Sigmoid colon (tissue), 4 donors: ENCODE results near the gene TRPT1.

ENCODE experiments used
- EP300 ChIP-seq, 4 donors: sonication (generic); formaldehyde crosslinking; IDR thresholded peaks; one replicate each; pipeline ENCODE4 v1.6.1; 2017; ENCODE audit warnings: antibody characterized with exemption in 4 of 4
- POLR2A ChIP-seq, 2 donors: fragments of 450-650 bp; IDR thresholded peaks; one replicate each; pipeline ENCODE4 v1.6.1; 2016; ENCODE audit warnings: antibody characterized with exemption in 2 of 2, mild to moderate bottlenecking in 2 of 2, moderate library complexity in 2 of 2
- POLR2AphosphoS5 ChIP-seq, 4 donors: sonication (generic); formaldehyde crosslinking; IDR thresholded peaks; one replicate each; pipeline ENCODE4 v1.6.1; 2017; ENCODE audit warnings: antibody characterized with exemption in 4 of 4
- TF ChIP-seq, protein P1 (sequence below), 4 experiments: fragments of 450-650 bp in 3 of 4; fragments of 200-600 bp in 1 of 4; IDR thresholded peaks; one replicate each; pipeline ENCODE4 v1.5.1; 2016 to 2019; ENCODE audit warnings: antibody characterized with exemption in 4 of 4, mild to moderate bottlenecking in 3 of 4, moderate library complexity in 2 of 4

DNA sequence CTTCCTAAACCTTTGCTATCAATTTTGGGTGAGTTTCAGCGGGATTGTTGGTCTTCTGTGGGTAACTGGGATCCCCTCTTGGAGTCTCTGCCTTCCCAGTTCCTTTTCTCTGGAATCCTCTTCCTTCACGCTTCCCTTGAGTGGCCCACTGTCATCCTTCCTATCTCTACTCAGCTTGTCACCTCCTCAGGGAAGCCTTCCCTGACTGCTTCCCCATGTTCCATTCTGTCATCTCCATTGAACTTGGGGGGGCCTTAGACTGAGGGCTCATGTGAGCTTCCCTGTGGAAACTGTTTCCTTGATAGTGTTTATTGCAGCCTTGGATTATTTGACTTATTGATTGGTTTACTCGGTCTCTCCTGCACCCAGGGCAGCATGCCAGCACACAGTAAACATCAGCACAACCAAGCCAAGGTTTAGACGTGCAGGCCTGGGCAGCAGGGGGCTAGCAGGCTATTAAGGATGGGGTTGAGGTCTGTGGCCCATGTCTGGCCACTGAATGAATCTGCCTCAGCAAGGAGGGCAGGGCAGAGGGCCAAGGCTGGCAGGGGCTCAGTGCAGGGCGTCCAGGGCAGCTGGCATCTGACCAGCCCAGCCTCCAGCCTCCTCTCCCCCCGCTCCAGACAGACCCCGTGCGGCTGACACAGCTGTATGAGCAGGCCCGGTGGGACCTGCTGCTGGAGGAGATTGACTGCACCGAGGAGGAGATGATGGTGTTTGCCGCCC lies 7.2 kb downstream of the TRPT1 start:
- TF ChIP-seq, protein P1, sequence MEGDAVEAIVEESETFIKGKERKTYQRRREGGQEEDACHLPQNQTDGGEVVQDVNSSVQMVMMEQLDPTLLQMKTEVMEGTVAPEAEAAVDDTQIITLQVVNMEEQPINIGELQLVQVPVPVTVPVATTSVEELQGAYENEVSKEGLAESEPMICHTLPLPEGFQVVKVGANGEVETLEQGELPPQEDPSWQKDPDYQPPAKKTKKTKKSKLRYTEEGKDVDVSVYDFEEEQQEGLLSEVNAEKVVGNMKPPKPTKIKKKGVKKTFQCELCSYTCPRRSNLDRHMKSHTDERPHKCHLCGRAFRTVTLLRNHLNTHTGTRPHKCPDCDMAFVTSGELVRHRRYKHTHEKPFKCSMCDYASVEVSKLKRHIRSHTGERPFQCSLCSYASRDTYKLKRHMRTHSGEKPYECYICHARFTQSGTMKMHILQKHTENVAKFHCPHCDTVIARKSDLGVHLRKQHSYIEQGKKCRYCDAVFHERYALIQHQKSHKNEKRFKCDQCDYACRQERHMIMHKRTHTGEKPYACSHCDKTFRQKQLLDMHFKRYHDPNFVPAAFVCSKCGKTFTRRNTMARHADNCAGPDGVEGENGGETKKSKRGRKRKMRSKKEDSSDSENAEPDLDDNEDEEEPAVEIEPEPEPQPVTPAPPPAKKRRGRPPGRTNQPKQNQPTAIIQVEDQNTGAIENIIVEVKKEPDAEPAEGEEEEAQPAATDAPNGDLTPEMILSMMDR (IDR thresholded peaks at IDR 0.05): no peak
- TF ChIP-seq POLR2AphosphoS5 (IDR thresholded peaks at IDR 0.05) (no peak), EP300 (IDR thresholded peaks at IDR 0.05) (no peak), POLR2A (IDR thresholded peaks at IDR 0.05) (no peak)
